GM12878 (cell line): ENCODE data around the gene TAF11L9.

Experiments
- CHD2 ChIP-seq: IDR thresholded peaks from 2 replicates; pipeline ENCODE4 v1.6.1; 2011; ENCODE audit warnings: low read depth, low read length, improper control_type of control experiment, borderline replicate concordance
- CHD4 ChIP-seq: fragments of 200-600 bp; sonication (generic); IDR thresholded peaks from 2 replicates; pipeline ENCODE4 v1.6.1; 2016; ENCODE audit warnings: mild to moderate bottlenecking
- CTCF ChIP-seq, 3 experiments: IDR thresholded peaks in 2 of 3; conservative IDR thresholded peaks in 1 of 3; 2 replicates each; pipeline ENCODE4 v1.5.1; 2011; ENCODE audit warnings: low read depth in 3 of 3, low read length in 3 of 3, mild to moderate bottlenecking in 3 of 3, control low read depth in 2 of 3, moderate library complexity in 2 of 3, inconsistent platforms in 1 of 3, mixed read lengths in 1 of 3; ENCODE audit not compliant: control insufficient read depth in 2 of 3, insufficient read depth in 1 of 3; ENCODE audit errors: extremely low read depth in 1 of 3
- EED ChIP-seq: sonication (generic); IDR thresholded peaks from 2 replicates; pipeline ENCODE4 v1.6.1; 2016; ENCODE audit warnings: antibody characterized with exemption, low read depth
- KDM1A ChIP-seq: fragments of 200-600 bp; sonication (generic); IDR thresholded peaks from 2 replicates; pipeline ENCODE4 v1.6.1; 2016; ENCODE audit warnings: borderline replicate concordance
- NRF1 ChIP-seq: conservative IDR thresholded peaks from 2 replicates; pipeline ENCODE4 v1.6.1; 2011; ENCODE audit warnings: mild to moderate bottlenecking, low read depth, low read length, improper control_type of control experiment
- RCOR1 ChIP-seq: conservative IDR thresholded peaks from 2 replicates; pipeline ENCODE4 v1.6.1; 2012; ENCODE audit warnings: low read depth, low read length, improper control_type of control experiment

GRCh38 chr5:17614872-17615605 is 20.8 kb upstream of the TAF11L9 start:
- TF ChIP-seq CHD2 = no peak
- no peak for TF ChIP-seq KDM1A
- no peak for TF ChIP-seq CHD4
- TF ChIP-seq RCOR1 = no peak
- TF ChIP-seq EED = no peak
- no peak for TF ChIP-seq NRF1
- no peak for TF ChIP-seq CTCF (IDR thresholded peaks at IDR 0.05 in 2 of 3, conservative IDR thresholded peaks at IDR 0.05 in 1 of 3; ENCODE audit: control insufficient read depth in 2 of 3, extremely low read depth in 1 of 3, insufficient read depth in 1 of 3, low read depth in 3 of 3, low read length in 3 of 3)
